Stimulated activated naive CD8-positive, alpha-beta T cell treated with anti-CD3 and anti-CD28 coated beads, Interleukin-15, Interleukin-2, amounts not matched to agents 100 U/mL and 50 U/mL, for 24 hours (primary cell): ENCODE results near the gene ZFP30.
"Not testable (repeated sequence)": the region's sequence is repeated elsewhere in the genome, so short reads cannot be mapped to it uniquely, and the experiment has no call there.

Source experiments
- ATAC-seq: fragments of 150-1000 bp; cut with Tn5 transposase; one replicate; pipeline ENCODE4 v1.10.0; 2021
- DNase-seq: peaks from one replicate; pipeline ENCODE4 v3.0.0; 2021

Gene ZFP30

GRCh38 chr19:37655301-37655688 lies at the start of gene ZFP30:
TSS of gene ZFP30 (minus strand) at chr19:37655465. CDS start at chr19:37647822, 7,643 bp downstream.
- DNase-seq (peak; percentile 88), ATAC-seq (peak; percentile 88)

- ATAC-seq = no peak
- no peak for DNase-seq
These were observed 43.8 kb upstream of the ZFP30 start for GRCh38 chr19:37699057-37699456.

- ATAC-seq (no peak), DNase-seq (no peak)
These were observed 43.0 kb upstream of the ZFP30 start for GRCh38 chr19:37698216-37698615.

GRCh38 chr19:37695144-37695899 lies 40.1 kb upstream of the ZFP30 start:
- ATAC-seq (no peak), DNase-seq (no peak)

GRCh38 chr19:37692956-37693620 lies 37.8 kb upstream of the ZFP30 start:
- no peak for ATAC-seq
- DNase-seq = no peak

- ATAC-seq (peak; percentile 95), DNase-seq (peak; percentile 79)
These were observed 36.7 kb upstream of the ZFP30 start for GRCh38 chr19:37691881-37692504.

- DNase-seq (no peak), ATAC-seq (no peak)
These were observed 28.3 kb upstream of the ZFP30 start for GRCh38 chr19:37683520-37683919.

GRCh38 chr19:37669450-37669914 lies 14.2 kb upstream of the ZFP30 start:
- ATAC-seq = no peak
- DNase-seq = no peak

GRCh38 chr19:37657157-37657556 lies 1.9 kb upstream of the ZFP30 start:
- not testable (repeated sequence) for ATAC-seq, DNase-seq

- ATAC-seq (peak; percentile 77), DNase-seq (peak; percentile 88)
These were observed 565 bp upstream of the ZFP30 start for GRCh38 chr19:37655689-37656371.

- DNase-seq (peak; percentile 49), ATAC-seq (peak; percentile 12)
These were observed 500 bp downstream of the ZFP30 start for GRCh38 chr19:37654629-37655300.

- no peak for ATAC-seq
These were observed 1.1 kb downstream of the ZFP30 start for GRCh38 chr19:37654118-37654517.

GRCh38 chr19:37635076-37636056 lies 19.9 kb downstream of the ZFP30 start:
- DNase-seq (no peak), ATAC-seq (no peak)

More at GRCh38 chr19:37654118-37654517, 1.1 kb downstream of the ZFP30 start:
- no peak for DNase-seq

- ATAC-seq = peak; percentile 65
- peak; percentile 57 for DNase-seq
These were observed 60.3 kb downstream of the ZFP30 start for GRCh38 chr19:37594982-37595382.

- peak; percentile 98 for ATAC-seq
- peak; percentile 90 for DNase-seq
These were observed 60.8 kb downstream of the ZFP30 start, which contains the start of the genes ZNF540 and ZNF571 for GRCh38 chr19:37594304-37594981. TSS of gene ZNF540 (plus strand) at chr19:37594876. CDS start at chr19:37598448, 3,572 bp downstream. TSS of gene ZNF571 (minus strand) at chr19:37594792. CDS start at chr19:37586676, 8,116 bp downstream.

GRCh38 chr19:37593996-37594303 lies 61.3 kb downstream of the ZFP30 start:
- ATAC-seq (no peak), DNase-seq (no peak)

- ATAC-seq (no peak), DNase-seq (no peak)
These were observed 71.9 kb downstream of the ZFP30 start for GRCh38 chr19:37583340-37583739.

GRCh38 chr19:37572203-37572602 lies 83.1 kb downstream of the ZFP30 start:
- no peak for ATAC-seq

GRCh38 chr19:37565370-37565669 lies 89.9 kb downstream of the ZFP30 start:
- DNase-seq (no peak), ATAC-seq (no peak)

More at GRCh38 chr19:37572203-37572602, 83.1 kb downstream of the ZFP30 start:
- no peak for DNase-seq
